A673 (cell line): ENCODE results near the gene ALDH3B2. TPM values are rescaled to one million over a fixed set of nuclear protein-coding genes. Genes with fewer than 3 reads are reported as not detected.
"Not testable (repeated sequence)": the region's sequence is repeated elsewhere in the genome, so short reads cannot be mapped to it uniquely, and the experiment has no call there.

Experiments
- BruUV-seq: library from RNA; stranded (reverse); fragments of 400-500 nt; replicated peaks from 2 replicates; lab custom pipeline; 2021; lab: Mats Ljungman, UMichigan
- CTCF ChIA-PET: fragments of 300-600 bp; sonication (Branson Sonifier 250); formaldehyde crosslinking; loops from one replicate; lab custom pipeline; 2022; ENCODE audit warnings: antibody characterized with exemption; lab: Charles Lee
- POLR2A ChIA-PET: fragments of 300-600 bp; sonication (Branson Sonifier 250); formaldehyde crosslinking; loops from one replicate; lab custom pipeline; 2022; ENCODE audit warnings: antibody characterized with exemption; ENCODE audit not compliant: low non-redundant PET; lab: Charles Lee
- DNase-seq: peaks from one replicate; pipeline ENCODE4 v3.0.0-alpha.2; 2015; ENCODE audit warnings: low spot score
- H3K27ac ChIP-seq: fragments of 200-600 bp; sonication (generic); 2 replicates; pipeline ENCODE4 v1.5.1; 2016; ENCODE audit warnings: mixed run types, low read depth, mild to moderate bottlenecking, mixed read lengths, antibody characterized with exemption, low read length; ENCODE audit not compliant: poor library complexity, severe bottlenecking
- H3K27me3 ChIP-seq: fragments of 200-600 bp; sonication (generic); replicated peaks from 2 replicates; pipeline ENCODE4 v1.6.1; 2017; ENCODE audit warnings: mixed run types, low read depth, mild to moderate bottlenecking, mixed read lengths, antibody characterized with exemption, low read length; ENCODE audit not compliant: insufficient read depth, poor library complexity
- H3K36me3 ChIP-seq: fragments of 200-600 bp; sonication (generic); 2 replicates; pipeline ENCODE4 v1.6.1; 2016; ENCODE audit warnings: mixed run types, mild to moderate bottlenecking, mixed read lengths, antibody characterized with exemption, low read length; ENCODE audit not compliant: insufficient read depth, poor library complexity, severe bottlenecking
- H3K4me1 ChIP-seq: fragments of 200-600 bp; sonication (generic); 2 replicates; pipeline ENCODE4 v1.6.1; 2017; ENCODE audit warnings: mixed run types, mild to moderate bottlenecking, mixed read lengths, antibody characterized with exemption, low read length; ENCODE audit not compliant: insufficient read depth, poor library complexity, severe bottlenecking
- H3K4me3 ChIP-seq: fragments of 200-600 bp; sonication (generic); 2 replicates; pipeline ENCODE4 v1.5.1; 2016; ENCODE audit warnings: low read depth, mixed run types, mild to moderate bottlenecking, mixed read lengths, low read length; ENCODE audit not compliant: poor library complexity, severe bottlenecking
- H3K9me3 ChIP-seq: fragments of 200-600 bp; sonication (generic); 2 replicates; pipeline ENCODE4 v1.6.1; 2016; ENCODE audit warnings: mixed run types, low read depth, mild to moderate bottlenecking, mixed read lengths, antibody characterized with exemption, low read length; ENCODE audit not compliant: poor library complexity, severe bottlenecking
- intact Hi-C: fragments of 100-400 bp; cut with micrococcal nuclease; formaldehyde crosslinking; loops from one replicate; pipeline ENCODE4 v1.10.0; 2022; ENCODE audit not compliant: unreplicated experiment
- total RNA-seq: library from RNA; stranded (reverse); gene quantifications from 2 replicates; pipeline ENCODE4 v1.2.3, GENCODE V29; 2021

Gene ALDH3B2
- total RNA-seq, 1 experiment from 2014 or later: not detected

DNA sequence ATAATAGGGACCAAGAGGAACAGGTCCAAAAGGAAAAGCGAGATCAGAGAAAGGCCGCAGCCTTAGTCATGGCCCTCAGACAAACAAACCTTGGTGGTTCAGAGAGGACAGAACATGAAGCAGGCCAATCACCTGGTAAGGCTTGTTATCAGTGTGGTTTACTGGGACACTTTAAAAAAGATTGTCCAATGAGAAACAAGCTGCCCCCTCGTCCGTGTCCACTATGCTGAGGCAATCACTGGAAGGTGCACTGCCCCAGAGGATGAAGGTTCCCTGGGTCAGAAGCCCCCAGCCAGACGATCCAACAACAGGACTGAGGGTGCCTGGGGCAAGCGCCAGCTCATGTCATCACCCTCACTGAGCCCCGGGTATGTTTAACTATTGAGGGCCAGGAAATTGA is 51.5 kb downstream of the ALDH3B2 start:
- DNase-seq, CTCF ChIA-PET, H3K27me3 ChIP-seq, H3K27ac ChIP-seq, intact Hi-C loops, BruUV-seq, POLR2A ChIA-PET, H3K9me3 ChIP-seq, H3K36me3 ChIP-seq, H3K4me1 ChIP-seq, H3K4me3 ChIP-seq: not testable (repeated sequence)

DNA sequence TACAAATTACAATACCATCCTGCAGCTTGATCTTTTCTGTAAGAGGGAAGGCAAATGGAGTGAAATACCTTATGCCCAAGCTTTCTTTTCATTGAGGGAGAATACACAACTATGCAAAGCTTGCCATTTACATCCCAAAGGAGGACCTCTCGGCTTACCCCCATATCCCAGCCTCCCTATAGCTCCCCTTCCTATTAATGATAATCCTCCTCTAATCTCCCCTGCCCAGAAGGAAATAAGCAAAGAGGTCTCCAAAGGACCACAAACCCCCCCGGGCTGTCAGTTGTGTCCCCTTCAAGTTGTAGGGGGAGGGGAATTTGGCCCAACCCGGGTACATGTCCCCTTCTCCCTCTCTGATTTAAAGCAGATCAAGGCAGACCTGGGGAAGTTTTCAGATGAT is 52.5 kb downstream of the ALDH3B2 start:
- H3K4me3 ChIP-seq, H3K36me3 ChIP-seq, DNase-seq, POLR2A ChIA-PET, H3K4me1 ChIP-seq, H3K27me3 ChIP-seq, CTCF ChIA-PET, intact Hi-C loops, BruUV-seq, H3K27ac ChIP-seq, H3K9me3 ChIP-seq: not testable (repeated sequence)

DNA sequence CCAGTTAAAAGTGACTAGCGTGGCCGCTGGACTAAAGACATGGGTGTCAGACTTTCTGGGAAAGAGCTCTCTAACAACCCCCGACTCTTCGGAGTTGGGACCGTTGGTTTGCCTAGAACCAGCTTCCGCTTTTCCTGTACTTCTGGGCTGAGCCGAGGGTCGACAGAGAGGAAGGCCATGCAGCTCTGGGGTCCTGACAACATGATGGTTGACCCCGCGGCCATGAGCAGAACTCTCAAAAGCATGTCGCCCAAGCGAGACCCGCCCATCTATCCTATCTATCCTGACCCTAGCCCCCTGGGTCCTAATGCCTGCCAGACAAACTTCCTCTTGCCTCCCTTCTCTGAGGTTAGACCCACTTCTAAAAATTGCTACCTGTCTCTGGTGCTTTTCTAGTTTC is 53.8 kb downstream of the ALDH3B2 start:
- DNase-seq, H3K9me3 ChIP-seq, H3K36me3 ChIP-seq, intact Hi-C loops, H3K4me1 ChIP-seq, H3K4me3 ChIP-seq, CTCF ChIA-PET, H3K27ac ChIP-seq, BruUV-seq, H3K27me3 ChIP-seq: not testable (repeated sequence)
- POLR2A ChIA-PET: interaction anchor here (0.6 kb wide), 1 partner anchor 56 kb away, joined by 3 read pairs; no protein-coding TSS in a partner anchor

DNA sequence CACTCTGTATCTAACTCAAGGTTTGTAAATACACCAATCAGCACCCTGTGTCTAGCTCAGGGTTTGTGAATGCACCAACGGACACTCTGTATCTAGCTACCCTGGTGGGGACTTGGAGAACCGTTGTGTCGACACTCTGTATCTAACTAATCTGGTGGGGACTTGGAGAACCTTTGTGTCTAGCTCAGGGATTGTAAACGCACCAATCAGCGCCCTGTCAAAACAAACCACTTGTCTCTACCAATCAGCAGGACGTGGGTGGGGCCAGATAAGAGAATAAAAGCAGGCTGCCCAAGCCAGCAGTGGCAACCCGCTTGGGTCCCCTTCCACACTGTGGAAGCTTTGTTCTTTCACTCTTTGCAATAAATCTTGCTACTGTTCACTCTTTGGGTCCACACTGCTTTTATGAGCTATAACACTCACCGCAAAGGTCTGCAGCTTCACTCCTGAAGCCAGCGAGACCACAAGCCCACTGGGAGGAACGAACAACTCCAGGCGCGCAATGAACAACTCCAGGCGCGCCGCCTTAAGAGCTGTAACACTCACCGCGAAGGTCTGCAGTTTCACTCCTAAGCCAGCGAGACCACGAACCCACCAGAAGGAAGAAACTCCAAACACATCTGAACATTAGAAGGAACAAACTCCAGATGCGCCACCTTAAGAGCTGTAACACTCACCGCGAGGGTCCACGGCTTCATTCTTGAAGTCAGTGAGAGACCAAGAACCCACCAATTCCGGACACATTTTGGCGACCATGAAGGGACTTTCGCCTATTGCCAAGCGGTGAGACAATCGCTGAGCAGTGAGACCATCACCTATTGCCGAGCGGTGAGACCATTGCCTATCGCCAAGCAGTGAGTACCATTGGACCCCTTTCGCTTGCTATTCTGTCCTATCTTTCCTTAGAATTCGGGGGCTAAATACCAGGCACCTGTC is 54.5 kb downstream of the ALDH3B2 start:
- BruUV-seq, H3K27ac ChIP-seq, DNase-seq, H3K9me3 ChIP-seq, H3K36me3 ChIP-seq, H3K27me3 ChIP-seq, H3K4me1 ChIP-seq, H3K4me3 ChIP-seq, intact Hi-C loops: not testable (repeated sequence)
- CTCF ChIA-PET: interaction anchor here (0.6 kb wide), 1 partner anchor 10 kb away, joined by 7 read pairs; the partner anchor contains the start of gene NUDT8
- POLR2A ChIA-PET: interaction anchor here (0.6 kb wide), 1 partner anchor 56 kb away, joined by 3 read pairs; no protein-coding TSS in a partner anchor

DNA sequence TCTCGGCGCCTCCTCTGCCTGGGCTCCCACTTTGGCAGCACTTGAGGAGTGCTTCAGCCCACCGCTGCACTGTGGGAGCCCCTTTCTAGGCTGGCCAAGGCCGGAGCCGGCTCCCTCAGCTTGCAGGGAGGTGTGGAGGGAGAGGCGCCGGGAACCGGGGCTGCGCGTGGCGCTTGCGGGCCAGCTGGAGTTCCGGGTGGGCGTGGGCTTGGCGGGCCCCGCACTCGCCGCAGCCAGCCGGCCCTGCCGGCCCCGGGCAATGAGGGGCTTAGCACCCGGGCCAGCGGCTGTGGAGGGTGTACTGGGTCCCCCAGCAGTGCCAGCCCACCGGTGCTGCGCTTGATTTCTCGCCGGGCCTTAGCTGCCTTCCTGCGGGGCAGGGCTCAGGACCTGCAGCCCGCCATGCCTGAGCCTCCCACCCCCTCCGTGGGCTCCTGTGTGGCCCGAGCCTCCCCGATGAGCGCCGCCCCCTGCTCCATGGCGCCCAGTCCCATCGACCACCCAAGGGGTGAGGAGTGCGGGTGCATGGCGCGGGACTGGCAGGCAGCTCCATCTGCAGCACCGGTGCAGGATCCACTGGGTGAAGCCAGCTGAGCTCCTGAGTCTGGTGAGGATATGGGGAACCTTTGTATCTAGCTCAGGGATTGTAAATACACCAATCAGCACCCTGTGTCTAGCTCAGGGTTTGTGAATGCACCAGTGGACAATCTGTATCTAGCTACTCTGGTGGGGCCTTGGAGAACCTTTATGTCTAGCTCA is 55.3 kb downstream of the ALDH3B2 start:
- POLR2A ChIA-PET, H3K4me1 ChIP-seq, BruUV-seq, H3K36me3 ChIP-seq, H3K9me3 ChIP-seq, H3K27ac ChIP-seq, H3K27me3 ChIP-seq, DNase-seq, intact Hi-C loops, H3K4me3 ChIP-seq: not testable (repeated sequence)
- CTCF ChIA-PET: interaction anchor here (0.6 kb wide), 1 partner anchor 11 kb away, joined by 7 read pairs; the partner anchor contains the start of gene NUDT8
